SK-N-MC (cell line): ENCODE data around the gene MVK.
A peak's percentile ranks its signal among the peaks of the same experiment; 100 is the strongest.

Experiments
- DNase-seq: peaks from one replicate; pipeline ENCODE4 v3.0.0-alpha.2; 2011; ENCODE audit warnings: low read depth, low spot score
- H3K27ac ChIP-seq: fragments of 200-600 bp; sonication (generic); 2 replicates; pipeline ENCODE4 v1.5.1; 2016; ENCODE audit warnings: mixed run types
- H3K36me3 ChIP-seq: fragments of 200-600 bp; sonication (generic); 2 replicates; pipeline ENCODE4 v1.6.1; 2017; ENCODE audit warnings: antibody characterized with exemption, low read length, mixed read lengths; ENCODE audit not compliant: insufficient read depth
- H3K4me3 ChIP-seq: fragments of 200-600 bp; sonication (generic); 2 replicates; pipeline ENCODE4 v1.5.1; 2016
- H3K9ac ChIP-seq: fragments of 200-600 bp; sonication (generic); 2 replicates; pipeline ENCODE4 v1.8.0; 2017; ENCODE audit warnings: mixed run types, mixed read lengths; ENCODE audit not compliant: insufficient read length
- H3K9me3 ChIP-seq: fragments of 200-600 bp; sonication (generic); 2 replicates; pipeline ENCODE4 v1.6.1; 2017; ENCODE audit warnings: low read depth, mild to moderate bottlenecking, antibody characterized with exemption, low read length, moderate library complexity, mixed read lengths
- EZH2 ChIP-seq: fragments of 200-600 bp; sonication (generic); IDR thresholded peaks from one replicate; pipeline ENCODE4 v1.6.1; 2017; ENCODE audit warnings: antibody characterized with exemption
- FOXP2 ChIP-seq: optimal IDR thresholded peaks from 2 replicates; pipeline ENCODE3; 2011; ENCODE audit warnings: mild to moderate bottlenecking, moderate library complexity; ENCODE audit not compliant: insufficient read depth; ENCODE audit errors: extremely low read length, control extremely low read depth
- POLR2AphosphoS5 ChIP-seq: IDR thresholded peaks from 2 replicates; pipeline ENCODE4 v1.6.1; 2012; ENCODE audit warnings: mild to moderate bottlenecking, low read depth, low read length, borderline replicate concordance

Gene MVK

DNA sequence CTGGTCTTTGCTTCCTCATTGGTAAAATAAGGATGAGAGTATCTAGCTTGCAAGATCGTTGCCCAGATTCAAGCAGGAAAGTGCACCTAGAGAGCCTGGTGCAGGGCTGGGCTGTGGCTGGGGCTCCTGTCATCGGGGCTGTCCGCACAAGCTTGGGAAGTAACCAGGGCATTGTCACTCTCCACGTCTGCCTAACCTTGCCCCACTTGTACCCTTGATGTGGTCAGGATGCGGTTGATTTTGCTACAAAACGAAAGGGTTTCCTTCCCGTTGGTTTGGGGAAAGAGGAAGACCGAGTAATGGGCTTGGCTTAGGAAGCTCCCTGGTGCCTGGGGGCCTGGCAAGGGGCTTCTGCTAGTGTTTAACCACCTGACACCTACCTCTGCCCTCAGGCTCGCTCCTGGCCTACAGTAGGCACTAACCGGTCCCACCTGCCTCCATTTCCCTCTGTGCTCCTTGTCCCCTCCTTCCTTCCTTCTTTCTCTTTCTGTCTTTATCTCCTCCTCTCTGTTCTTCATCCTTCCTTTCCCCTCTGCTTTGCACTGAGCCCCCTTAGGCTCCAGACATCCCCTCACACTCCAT lies 21.8 kb downstream of the MVK start:
- Histone ChIP-seq H3K27ac (no peak overlapping the region), H3K4me3 (no peak overlapping the region), H3K36me3 (no peaks in the 10 kb centered on the region; the same call in 1 of the 2 replicates), H3K9ac (no peak overlapping the region), H3K9me3 (no peaks in the 10 kb centered on the region)
- TF ChIP-seq FOXP2 (no peak), POLR2AphosphoS5 (no peak), EZH2 (no peak)
- no peak for DNase-seq

DNA sequence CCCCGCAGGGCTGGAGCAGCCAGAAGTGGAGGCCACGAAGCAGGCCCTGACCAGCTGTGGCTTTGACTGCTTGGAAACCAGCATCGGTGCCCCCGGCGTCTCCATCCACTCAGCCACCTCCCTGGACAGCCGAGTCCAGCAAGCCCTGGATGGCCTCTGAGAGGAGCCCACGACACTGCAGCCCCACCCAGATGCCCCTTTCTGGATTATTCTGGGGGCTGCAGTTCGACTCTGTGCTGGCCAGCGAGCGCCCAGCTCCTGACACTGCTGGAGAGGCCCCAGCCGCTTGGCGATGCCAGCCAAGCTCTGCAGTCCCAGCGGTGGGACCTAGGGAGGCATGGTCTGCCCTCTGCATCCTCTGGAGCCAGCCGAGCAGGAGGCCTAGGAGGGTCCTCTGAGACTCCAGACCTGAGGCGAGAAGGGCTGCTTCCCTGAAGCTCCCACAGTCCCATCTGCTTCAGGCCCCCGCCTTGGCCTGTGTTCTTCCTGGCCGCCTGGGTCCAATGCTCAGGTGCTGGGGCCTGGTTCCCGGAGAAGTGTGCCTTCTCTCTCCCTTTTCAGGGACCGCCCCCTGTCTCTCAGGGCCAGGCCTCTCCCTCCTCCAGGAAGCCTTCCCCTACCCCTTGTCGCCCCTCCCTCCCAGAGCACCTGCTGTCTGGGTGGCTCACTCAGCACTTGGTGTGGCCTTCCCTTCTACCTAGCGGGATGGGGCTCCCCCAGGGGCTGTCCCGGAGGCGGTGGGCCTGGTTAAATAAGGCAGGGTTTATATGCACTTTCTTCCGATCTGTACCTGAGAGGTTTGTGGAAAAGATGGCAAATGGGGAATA lies 23.0 kb downstream of the MVK start:
- no peak overlapping the region for H3K27ac ChIP-seq
- H3K9ac ChIP-seq = no peak overlapping the region
- no peaks in the 10 kb centered on the region for H3K9me3 ChIP-seq
- no peaks in the 10 kb centered on the region; the same call in 1 of the 2 replicates for H3K36me3 ChIP-seq
- no peak overlapping the region for H3K4me3 ChIP-seq
- no peak for DNase-seq
- no peak for TF ChIP-seq FOXP2
- TF ChIP-seq EZH2 = no peak
- TF ChIP-seq POLR2AphosphoS5 = no peak

GRCh38 chr12:109597414-109597794 lies 23.8 kb downstream of the MVK start:
- H3K4me3 ChIP-seq = peak overlapping the region; percentile 5; the same call in 1 of the 2 replicates
- no peak for DNase-seq
- no peaks in the 10 kb centered on the region for H3K9me3 ChIP-seq
- H3K9ac ChIP-seq = no peak overlapping the region
- TF ChIP-seq EZH2 = no peak
- TF ChIP-seq POLR2AphosphoS5 = no peak; the same call in 1 of the 2 replicates
- no peak for TF ChIP-seq FOXP2
- no peak overlapping the region for H3K27ac ChIP-seq
- H3K36me3 ChIP-seq = no peaks in the 10 kb centered on the region; the same call in 1 of the 2 replicates

- no peak for DNase-seq
- H3K9ac ChIP-seq = no peak overlapping the region
- TF ChIP-seq FOXP2 (peak; percentile 60), POLR2AphosphoS5 (peak; percentile 36; the same call in 1 of the 2 replicates), EZH2 (no peak)
- no peak overlapping the region for H3K27ac ChIP-seq
- no peaks in the 10 kb centered on the region for H3K9me3 ChIP-seq
- peak overlapping the region; percentile 5; the same call in 1 of the 2 replicates for H3K4me3 ChIP-seq
- H3K36me3 ChIP-seq = no peaks in the 10 kb centered on the region
Measured at GRCh38 chr12:109597795-109598427, 24.3 kb downstream of the MVK start.

DNA sequence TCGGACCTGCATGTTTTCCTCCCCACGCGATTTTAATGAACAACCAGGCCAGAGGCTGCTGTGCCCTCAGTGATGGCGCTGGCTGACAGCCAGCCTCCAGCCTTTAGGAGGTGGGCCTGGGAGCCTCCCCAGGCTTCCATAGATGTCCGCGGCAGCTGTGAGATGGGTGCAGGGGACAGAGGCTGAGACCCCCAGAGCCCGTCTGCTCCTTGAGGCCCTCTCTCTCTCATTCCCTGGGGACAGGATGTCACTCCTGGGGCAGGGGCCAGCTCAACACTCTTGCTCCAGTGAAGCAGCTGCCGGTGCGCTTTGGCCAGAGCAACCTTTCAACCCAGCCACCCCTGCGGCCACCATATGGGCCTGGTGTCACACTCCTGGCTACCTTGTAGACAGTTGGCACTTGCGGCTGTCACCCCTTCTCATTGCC lies 24.8 kb downstream of the MVK start:
- Histone ChIP-seq H3K4me3 (no peak overlapping the region), H3K9ac (no peak overlapping the region), H3K27ac (no peak overlapping the region)

GRCh38 chr12:109599087-109599486 lies 25.5 kb downstream of the MVK start:
- no peaks in the 10 kb centered on the region for H3K9me3 ChIP-seq
- no peaks in the 10 kb centered on the region for H3K36me3 ChIP-seq
- DNase-seq = no peak
- TF ChIP-seq EZH2 = no peak
- TF ChIP-seq FOXP2 = no peak
- TF ChIP-seq POLR2AphosphoS5 = no peak
- no peak overlapping the region for H3K4me3 ChIP-seq
- H3K27ac ChIP-seq = no peak overlapping the region
- no peak overlapping the region for H3K9ac ChIP-seq

More for the DNA sequence above, 24.8 kb downstream of the MVK start:
- DNase-seq = no peak
- TF ChIP-seq EZH2 (no peak), FOXP2 (no peak), POLR2AphosphoS5 (no peak)
- no peaks in the 10 kb centered on the region for H3K36me3 ChIP-seq
- no peaks in the 10 kb centered on the region for H3K9me3 ChIP-seq

- Histone ChIP-seq H3K9ac (no peak overlapping the region), H3K27ac (no peak overlapping the region), H3K4me3 (no peak overlapping the region), H3K36me3 (no peaks in the 10 kb centered on the region), H3K9me3 (no peaks in the 10 kb centered on the region)
- no peak for DNase-seq
- no peak for TF ChIP-seq FOXP2
- no peak for TF ChIP-seq POLR2AphosphoS5
- no peak for TF ChIP-seq EZH2
Measured at GRCh38 chr12:109600481-109600880, 26.9 kb downstream of the MVK start.

DNA sequence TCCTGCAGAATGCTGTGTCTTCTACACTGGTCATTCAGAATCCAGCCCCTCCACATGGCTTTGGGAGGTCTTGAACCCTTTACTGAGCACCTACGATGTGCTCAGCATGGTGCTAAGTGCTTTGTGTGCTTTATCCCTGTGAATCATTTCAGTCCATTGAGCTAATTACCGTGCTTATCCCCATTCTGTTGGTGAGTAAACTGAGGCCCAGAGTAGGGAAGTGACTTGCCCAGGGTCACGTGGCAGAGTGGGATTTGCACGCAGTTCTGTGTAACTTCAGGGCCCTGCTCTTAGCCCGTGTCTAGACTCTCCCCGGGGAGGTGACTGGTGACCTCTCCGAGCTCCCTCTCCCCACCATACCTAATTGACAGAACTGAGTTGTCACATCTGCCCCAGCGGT lies 27.4 kb downstream of the MVK start:
- Histone ChIP-seq H3K4me3 (no peak overlapping the region), H3K9ac (no peak overlapping the region), H3K36me3 (no peaks in the 10 kb centered on the region), H3K9me3 (no peaks in the 10 kb centered on the region), H3K27ac (no peak overlapping the region)
- TF ChIP-seq POLR2AphosphoS5 = no peak
- no peak for TF ChIP-seq EZH2
- no peak for TF ChIP-seq FOXP2
- DNase-seq = no peak
